ENCODE measurements around the gene C13orf42. TPM values are rescaled to one million over a fixed set of nuclear protein-coding genes. Genes with fewer than 3 reads are reported as not detected.

Gene C13orf42
- total RNA-seq, 1 experiment from 2014 or later: not detected

GRCh38 chr13:51113186-51113881 lies 2.3 kb upstream of the C13orf42 start:
- no peaks in the 10 kb centered on the region for H3K4me1 ChIP-seq (ENCODE audit: control insufficient read depth in 1 of 2, insufficient read depth in 2 of 2, low read length in 2 of 2)
- 0 out of 2 replicates have a peak, but pooled peaks cover 8% of the 10 kb centered on the region for H3K27me3 ChIP-seq (ENCODE audit: insufficient read depth, low read length)
- H2AFZ ChIP-seq (ENCODE audit: low read depth, low read length, poor library complexity, severe bottlenecking): no peak overlapping the region
- H3K9ac ChIP-seq (ENCODE audit: low read length): no peak overlapping the region
- ChIA-PET CTCF (interaction anchor here (2.5 kb wide), 1 partner anchor 12 kb away, joined by 14 read pairs; no protein-coding TSS in a partner anchor), RAD21 (ENCODE audit: low non-redundant PET in 1 of 2, low total read pairs in 2 of 2, uncharacterized antibody in 2 of 2, unreplicated experiment in 2 of 2) (no interaction called here), POLR2A (no interaction called here)
- no peaks in the 10 kb centered on the region for H3K36me3 ChIP-seq (ENCODE audit: control insufficient read depth in 1 of 2, insufficient read depth in 2 of 2, low read length in 2 of 2)
- H3K27ac ChIP-seq (ENCODE audit: low read depth, low read length): no peak overlapping the region
- intact Hi-C loops (cut with micrococcal nuclease): no loop called here
- no peak overlapping the region for H3K4me3 ChIP-seq (replicated peaks in 1 of 2; ENCODE audit: low read depth in 1 of 2, low read length in 2 of 2)
- no peak for DNase-seq (ENCODE audit: low read depth, low spot score)
- no peaks in the 10 kb centered on the region for H4K20me1 ChIP-seq (ENCODE audit: insufficient read depth)
- no peaks in the 10 kb centered on the region for H3K9me2 ChIP-seq (ENCODE audit: insufficient read depth)
- BruUV-seq (replicated peaks): no TSS peak
- TF ChIP-seq EGR1 (IDR thresholded peaks at IDR 0.05; ENCODE audit: low read depth): no peak
- TF ChIP-seq CEBPB (IDR thresholded peaks at IDR 0.05; ENCODE audit: low read depth): no peak
- TF ChIP-seq TCF7L2 (IDR thresholded peaks at IDR 0.05; ENCODE audit: borderline replicate concordance, extremely low read depth, insufficient read depth, insufficient read length): no peak
- no peak for TF ChIP-seq MAX (IDR thresholded peaks at IDR 0.05)
- no peak for TF ChIP-seq SP1 (IDR thresholded peaks at IDR 0.05; ENCODE audit: low read depth)
- TF ChIP-seq ATF3 (IDR thresholded peaks at IDR 0.05): no peak
- TF ChIP-seq REST (IDR thresholded peaks at IDR 0.05; ENCODE audit: low read depth): no peak
- no peak for TF ChIP-seq RAD21 (IDR thresholded peaks at IDR 0.05; ENCODE audit: low read depth)
- TF ChIP-seq POLR2A (IDR thresholded peaks at IDR 0.05; ENCODE audit: borderline replicate concordance, extremely low read depth, insufficient read depth, insufficient read length): no peak
- TF ChIP-seq EZH2 (IDR thresholded peaks at IDR 0.05): no peak
- no peak for TF ChIP-seq POLR2AphosphoS5 (IDR thresholded peaks at IDR 0.05; ENCODE audit: low read depth, low read length)
- no peak for TF ChIP-seq FOSL1 (IDR thresholded peaks at IDR 0.05; ENCODE audit: low read depth)
- TF ChIP-seq EZH2phosphoT487 (IDR thresholded peaks at IDR 0.05; ENCODE audit: borderline replicate concordance): no peak
- peaks cover 0 to 4% of the 10 kb centered on the region in 2 experiments; a peak in 1 of 4 replicates for H3K9me3 ChIP-seq (ENCODE audit: control insufficient read depth in 1 of 2, insufficient read depth in 1 of 2, low read depth in 1 of 2, low read length in 2 of 2)
- H3K4me2 ChIP-seq (ENCODE audit: low read length): no peak overlapping the region
- ATAC-seq: no peak
- H3K79me2 ChIP-seq (ENCODE audit: insufficient read depth, low read length): no peaks in the 10 kb centered on the region
